DMS 273 treated with DMSO at 0.1 percent for 48 hours (cell line): Measurements from ENCODE around the gene BCHE.
"Not testable (repeated sequence)": the region's sequence is repeated elsewhere in the genome, so short reads cannot be mapped to it uniquely, and the experiment has no call there.

Source experiments
- DNase-seq: peaks from one replicate; lab custom pipeline; 2025; lab: John Stamatoyannopoulos, UW

Gene BCHE

DNA sequence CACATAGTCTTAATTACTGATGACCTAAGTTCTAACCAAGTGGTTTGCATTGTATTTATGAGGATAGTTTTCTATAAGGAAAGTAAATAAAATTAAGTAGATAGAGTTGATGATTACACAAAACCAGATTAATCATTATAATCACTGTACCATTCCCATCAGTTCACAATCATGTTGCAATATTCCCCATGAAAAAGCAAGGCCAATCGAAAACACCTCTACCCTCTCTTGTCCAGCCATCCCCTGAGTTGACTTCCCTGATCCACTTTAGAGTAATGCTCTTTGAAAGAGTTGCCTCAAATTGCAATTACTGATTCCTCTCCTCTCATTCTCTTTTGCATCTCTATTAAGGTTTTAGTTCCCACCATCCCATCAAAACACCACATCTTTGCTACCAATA, 21.0 kb downstream of the BCHE start:
- DNase-seq: no peak

DNA sequence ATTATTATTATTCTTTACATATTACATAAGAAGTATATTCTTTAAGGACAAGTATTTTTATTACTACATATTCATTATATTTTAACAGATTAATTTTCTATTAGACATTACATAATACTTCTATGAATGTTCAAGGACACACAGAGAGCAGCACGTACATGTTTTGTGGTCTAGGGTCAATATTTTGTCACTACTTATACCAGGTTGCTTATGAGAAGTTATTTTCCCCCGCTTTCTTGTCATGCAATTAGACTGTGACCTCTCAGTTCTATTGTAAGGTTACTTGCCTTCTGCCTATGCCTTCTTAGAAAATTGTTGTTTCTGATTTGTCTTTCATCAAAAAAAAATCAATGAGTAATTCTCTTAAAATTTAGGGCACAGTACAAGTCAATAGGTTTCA, 21.5 kb downstream of the BCHE start:
- DNase-seq: no peak

DNA sequence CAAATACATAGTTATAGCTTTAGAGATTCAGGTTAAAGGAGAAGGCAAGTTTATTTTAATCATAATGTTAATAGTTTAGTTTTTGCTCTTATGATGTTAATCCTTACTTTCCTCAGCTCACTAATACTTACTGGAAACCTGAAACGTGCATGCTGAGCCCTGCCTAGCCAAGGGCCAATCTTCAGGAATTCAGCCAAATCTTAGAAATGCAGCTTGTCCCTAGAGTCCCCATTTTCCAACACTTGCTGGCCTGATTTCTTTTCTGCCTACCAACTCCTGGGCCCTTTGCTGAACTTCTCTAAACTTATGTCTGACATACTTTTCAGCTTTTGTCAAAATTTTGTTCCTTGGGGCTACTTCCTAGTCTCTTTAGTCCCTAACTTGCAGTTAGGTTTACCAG, 22.8 kb downstream of the BCHE start:
- no peak for DNase-seq

DNA sequence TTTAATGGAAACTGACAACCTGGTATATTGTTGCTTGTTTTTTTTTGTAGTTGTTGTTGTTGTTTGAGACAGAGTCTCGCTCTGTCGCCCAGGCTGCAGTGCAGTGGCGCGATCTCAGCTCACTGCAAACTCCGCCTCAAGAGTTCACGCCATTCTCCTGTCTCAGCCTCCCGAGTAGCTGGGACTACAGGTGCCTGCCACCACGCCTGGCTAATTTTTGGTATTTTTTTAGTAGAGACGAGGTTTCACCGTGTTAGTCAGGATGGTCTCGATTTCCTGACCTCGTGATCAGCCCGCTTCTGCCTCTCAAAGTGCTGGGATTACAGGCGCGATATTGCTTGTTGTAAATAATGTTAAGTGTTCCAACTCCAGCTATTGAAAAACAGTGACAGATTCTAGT, 29.3 kb downstream of the BCHE start:
- DNase-seq: not testable (repeated sequence)

DNA sequence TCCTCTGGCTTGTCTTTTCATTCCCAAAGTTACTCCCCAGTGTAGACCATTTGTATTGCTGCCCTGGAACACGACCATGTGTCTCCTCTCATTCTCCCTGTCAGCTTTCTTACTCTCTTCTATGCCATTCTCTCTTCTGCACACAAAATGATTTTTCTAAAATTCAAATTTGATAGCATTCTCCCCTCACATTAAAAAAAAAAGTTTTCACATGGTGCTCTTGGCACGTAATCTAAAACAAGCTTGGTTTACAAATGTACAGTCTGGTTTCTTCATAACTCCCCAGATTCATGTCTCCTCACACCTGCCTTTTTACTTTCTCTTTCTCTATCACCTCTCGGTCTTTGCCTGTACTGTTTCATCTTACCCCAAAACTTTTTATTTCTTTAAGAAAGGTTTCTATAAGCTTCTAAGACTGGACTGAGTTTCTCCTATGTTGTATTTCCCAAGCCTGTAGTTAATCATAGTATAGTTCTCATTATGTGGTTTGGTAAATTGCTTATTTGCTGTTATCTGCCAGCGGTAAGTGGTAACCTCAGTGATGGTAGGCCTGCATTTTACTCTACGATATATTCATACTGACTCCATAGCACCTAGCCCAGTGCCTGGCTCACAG, 31.2 kb downstream of the BCHE start:
- DNase-seq: no peak

DNA sequence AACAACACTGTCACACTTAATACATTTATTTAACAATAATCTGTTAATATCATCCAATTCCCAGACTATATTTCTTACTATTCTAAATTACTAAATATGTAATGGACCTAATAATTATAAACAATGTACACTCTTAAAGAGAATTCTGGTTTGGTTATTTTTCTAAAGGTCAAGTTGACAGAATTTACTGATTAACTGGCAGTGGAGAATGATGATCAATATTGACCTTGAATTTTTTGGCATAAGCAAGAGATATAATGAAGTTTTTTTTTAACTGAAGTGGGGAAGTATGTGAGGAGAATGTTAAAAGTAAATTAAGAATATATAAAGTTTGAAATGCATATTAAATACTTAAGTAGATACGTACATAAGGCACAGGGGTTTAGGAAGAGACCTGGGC, 33.8 kb downstream of the BCHE start:
- no peak for DNase-seq

DNA sequence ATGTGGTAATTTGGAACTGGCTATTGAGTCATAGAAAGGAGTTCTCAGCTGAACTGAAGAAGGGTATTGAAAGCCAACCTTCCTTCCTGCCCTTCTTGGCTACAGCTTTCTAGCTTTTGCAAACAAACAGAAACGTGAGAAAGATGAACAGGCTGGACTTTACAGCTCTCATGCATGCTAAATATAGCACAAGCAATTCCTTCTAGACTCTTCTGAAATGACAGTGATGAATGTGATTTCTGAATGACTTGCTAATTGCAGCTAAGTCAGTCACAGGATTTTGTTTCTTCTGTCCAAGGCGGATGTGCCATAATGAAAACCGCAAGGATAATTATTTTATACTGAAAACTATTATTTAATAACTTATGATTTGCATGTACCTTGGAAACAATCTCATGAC, 36.3 kb downstream of the BCHE start:
- DNase-seq: no peak

DNA sequence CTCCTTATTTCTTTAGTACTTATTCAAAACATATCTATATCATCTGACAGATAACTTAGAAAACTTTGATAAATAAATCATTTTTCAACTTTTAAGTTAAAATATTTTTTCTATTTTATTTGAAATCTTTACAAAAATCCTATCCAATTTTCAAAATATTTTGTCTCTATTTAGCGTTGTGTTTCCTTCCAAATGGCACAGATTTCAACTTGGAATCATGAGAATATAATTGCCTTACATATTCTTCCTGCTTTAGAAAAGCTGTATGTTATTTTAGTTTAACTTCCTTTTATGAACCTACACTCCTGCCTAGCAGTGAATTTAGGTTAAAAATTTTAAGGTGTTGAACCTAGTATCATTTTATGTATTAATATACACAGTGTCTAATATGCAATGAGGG, 38.2 kb downstream of the BCHE start:
- DNase-seq: no peak

DNA sequence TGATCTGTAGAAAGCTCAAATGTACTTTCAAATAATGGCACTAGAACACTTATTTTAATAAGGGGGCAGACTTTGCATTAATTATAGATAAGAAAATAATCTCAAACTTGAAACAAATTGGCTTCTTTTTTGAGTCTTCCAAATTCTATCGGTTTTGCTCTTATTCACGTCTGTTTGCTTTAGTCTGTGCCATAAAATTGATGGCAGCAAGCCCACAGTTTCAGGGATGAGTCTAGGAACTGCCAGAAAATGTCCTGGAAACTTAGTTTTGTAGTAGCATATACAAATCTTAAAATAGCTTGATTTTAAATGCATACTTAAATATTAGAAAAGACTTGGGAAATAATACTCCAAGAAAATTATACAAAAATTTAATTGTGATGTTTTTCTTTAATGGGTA, 39.7 kb downstream of the BCHE start:
- DNase-seq: no peak

DNA sequence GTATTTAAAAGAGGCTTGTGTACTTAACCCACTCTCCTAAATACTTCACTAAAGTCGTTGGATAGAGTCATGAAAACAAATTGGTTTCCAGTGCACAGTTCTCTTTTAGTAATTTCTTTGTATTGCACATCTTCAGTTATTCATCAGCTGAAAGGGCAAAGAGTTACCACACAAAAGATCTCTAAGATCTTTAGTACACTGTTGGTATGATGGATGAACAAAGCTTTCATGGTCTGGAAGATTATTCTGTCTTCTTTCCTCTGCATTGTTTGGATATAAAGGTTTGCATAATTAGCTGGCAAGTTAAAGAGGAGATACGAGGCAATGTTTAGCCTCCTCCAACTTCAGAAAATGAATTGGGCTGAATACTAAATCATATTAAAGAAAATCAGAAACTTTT, 40.5 kb downstream of the BCHE start:
- DNase-seq: no peak

DNA sequence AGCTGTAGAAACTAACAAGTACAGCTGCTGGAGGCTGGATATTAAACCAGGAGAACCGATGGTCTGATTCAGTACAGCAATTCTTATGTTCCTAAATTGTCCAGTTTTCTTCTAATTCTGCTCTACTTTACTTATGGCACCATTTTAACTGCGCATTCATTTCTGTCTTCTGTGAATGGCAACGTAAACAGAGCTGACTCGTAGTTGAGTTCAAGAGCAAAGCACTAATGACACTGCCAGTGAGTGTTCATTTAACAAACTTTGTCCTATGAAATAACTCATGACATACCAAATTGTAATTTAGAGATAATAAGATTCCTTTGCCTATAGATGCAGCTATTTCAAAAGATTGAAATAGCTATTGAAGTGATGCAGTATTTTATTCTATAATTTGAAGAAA, 48.7 kb downstream of the BCHE start:
- DNase-seq: no peak

DNA sequence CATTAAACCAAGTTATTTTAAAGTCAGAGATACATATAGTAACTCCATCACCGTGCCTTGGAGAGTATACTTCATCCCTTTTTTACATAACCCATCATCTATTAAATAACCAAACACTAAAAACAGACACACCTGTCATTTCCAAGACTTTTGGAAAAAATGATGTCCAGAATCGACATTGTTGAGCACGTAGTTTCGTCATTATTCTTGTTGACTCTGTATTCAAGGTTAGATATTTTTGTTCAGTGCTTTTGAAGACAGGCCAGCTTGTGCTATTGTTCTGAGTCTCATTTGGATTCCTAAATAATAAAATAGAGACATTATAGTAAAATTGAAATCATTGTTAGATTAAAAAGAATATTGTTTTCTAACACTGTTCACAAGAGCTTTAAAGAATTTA, 51.2 kb downstream of the BCHE start:
- DNase-seq: no peak

DNA sequence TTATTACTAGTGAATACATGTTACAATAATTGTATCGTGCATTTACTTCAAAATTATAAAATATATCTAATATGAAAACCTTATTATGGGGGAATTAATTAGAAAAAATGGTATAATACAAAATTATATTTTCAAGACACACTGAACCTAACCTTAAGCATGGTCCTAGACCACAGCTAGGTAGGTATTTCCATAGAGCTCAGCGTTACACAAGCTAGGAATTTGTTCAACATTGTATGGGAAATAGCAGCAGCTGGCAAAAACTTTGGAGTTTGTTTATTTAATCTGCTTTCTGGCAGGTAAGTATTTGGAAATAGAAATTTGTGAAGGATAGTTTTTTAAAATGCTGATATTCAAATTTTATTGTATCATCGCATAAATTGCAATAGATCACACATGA, 52.9 kb downstream of the BCHE start:
- no peak for DNase-seq

DNA sequence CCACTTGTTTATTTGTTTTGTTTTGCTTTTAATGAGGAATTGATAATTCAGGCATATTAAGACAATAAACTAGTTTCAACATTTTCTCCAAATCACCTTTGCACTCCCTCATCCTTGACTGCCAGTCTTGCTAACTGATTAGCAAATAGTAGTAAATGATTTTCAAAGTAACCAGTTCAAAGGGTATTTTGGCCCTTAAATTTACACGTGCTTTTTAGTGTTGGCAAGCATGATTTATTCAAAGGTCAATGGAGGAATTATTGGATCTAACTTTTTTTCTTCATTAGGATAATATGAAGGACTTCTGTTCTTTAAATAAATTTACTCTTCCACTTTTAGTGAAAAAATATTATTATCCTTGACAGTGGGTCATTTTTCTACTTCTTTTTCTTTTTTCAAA, 53.8 kb downstream of the BCHE start:
- no peak for DNase-seq

DNA sequence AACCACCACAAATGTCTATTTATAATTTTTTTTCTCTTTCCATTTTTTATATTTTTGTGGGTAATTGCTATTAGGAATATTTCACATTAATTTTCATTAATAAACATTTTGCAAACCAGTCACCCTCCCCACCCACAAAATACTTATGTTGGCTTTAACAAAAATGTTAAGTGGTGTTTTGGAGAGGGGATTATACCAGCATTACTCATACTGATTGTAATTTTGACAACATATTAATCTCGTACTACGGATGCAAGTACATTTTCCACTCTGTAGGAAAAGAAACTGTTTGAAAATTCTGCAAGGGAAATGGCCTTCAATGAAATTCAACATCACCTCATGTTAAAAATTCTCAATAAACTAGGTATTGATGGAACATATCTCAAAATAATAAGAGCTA, 58.3 kb downstream of the BCHE start:
- DNase-seq: no peak

DNA sequence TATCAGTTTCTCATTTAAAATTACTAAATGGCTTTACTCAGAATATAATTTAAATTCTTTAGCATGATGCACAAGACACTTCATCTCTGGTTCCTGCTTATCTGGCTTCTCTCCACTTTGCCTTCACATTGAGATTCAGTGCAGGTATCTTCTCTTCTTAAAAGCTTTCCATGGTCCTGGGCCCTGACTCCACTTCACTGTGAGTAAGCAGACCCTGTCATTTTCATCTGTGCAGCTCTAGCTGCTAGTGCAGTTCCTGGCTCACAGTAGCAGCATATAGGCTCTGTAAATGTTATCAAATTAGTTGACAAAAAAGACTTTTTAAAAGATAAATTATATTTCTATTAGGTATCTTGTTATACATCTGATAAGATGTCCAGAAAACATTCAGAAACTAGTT, 58.8 kb downstream of the BCHE start:
- no peak for DNase-seq

DNA sequence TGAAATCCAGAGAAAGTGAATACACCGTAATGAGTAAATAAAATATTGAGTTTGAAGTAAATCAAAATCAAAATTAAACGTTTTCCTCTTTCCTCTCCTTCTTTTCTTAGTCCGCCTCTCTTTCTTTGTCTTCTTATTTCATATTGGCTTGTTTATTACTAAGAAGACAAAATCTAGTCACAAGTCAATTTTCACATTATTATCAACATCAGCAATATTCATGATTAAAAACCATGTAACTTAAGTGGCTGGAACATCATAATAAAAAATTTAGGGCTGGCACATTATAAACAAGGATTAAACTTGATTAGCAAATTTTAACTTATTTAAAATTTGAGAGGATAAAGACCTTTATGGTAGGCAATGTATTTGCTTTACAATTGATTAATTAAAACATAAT, 61.4 kb downstream of the BCHE start:
- no peak for DNase-seq

DNA sequence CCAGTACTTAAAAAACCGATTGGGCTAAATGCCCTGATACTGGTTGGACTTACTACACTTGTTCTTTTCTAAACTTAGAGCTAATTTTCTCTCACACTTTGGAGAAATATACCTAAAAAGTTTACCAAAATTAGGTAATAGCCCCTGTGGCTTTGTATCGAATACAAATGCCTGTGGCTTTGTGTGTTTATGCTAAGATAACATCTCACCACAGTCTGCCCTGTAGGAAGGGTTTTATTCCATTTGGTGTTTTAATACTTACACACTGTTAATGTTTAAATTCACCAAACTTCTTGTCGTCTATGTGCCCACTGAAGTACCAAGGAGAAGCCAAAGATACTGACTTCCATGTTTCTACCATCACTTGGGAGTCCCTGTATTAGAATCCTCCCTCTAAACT, 66.4 kb downstream of the BCHE start:
- DNase-seq: no peak

DNA sequence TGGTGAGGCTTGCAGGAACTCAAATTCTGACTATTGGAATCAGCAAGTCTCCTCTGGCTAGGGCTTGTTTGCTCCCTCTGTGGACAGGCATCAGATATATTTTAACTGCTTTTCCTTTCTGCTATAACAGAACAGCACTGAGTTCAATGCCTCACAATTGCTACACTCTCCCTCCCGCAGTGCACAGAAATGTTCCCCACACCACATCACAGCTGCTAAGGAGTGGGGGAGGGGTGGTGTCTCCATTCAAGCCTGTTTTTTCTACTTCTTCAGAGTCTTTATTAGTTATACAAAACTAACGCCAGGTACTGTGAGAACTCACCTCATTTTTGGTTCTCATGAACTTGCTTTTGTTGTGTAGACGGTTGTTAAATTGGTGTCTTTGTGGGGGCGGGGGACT, 68.5 kb downstream of the BCHE start:
- no peak for DNase-seq

DNA sequence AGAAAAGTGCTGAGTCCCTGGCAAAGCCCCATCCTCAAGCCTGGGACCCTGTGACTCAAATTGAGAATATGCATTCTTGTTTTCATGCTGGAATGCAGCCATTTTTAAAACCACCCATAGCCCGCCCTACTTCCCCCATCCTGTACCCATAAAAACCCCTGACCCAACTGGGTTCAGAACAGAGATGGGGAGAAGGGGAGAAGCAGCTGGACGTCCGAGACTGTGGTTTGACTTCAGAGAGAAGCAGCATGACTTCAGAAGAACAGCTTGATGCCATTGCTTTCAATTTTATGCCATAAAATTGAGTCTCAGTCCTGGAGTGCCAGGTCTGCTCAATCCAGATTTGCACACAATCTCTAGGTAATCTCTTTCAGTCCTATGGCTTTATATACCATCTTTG, 78.2 kb downstream of the BCHE start:
- no peak for DNase-seq

DNA sequence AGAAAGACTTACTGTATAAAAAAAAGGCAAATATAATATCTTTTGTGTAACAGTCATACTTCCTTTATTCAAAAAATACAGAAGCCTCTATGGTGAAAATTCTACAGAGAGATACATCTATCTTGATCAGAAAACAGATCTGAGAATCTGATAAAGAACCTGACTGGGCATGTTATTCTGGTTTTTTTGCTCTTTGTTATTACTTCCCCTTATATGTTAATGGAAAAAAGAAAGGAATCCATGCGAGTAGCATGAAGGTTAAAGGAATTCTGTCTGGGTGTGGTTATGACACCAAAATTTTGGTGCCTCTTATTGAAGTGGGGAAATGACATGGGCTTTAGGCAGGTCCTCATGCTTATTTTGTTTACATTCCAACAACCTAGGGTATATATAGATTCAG, 81.7 kb downstream of the BCHE start:
- no peak for DNase-seq

DNA sequence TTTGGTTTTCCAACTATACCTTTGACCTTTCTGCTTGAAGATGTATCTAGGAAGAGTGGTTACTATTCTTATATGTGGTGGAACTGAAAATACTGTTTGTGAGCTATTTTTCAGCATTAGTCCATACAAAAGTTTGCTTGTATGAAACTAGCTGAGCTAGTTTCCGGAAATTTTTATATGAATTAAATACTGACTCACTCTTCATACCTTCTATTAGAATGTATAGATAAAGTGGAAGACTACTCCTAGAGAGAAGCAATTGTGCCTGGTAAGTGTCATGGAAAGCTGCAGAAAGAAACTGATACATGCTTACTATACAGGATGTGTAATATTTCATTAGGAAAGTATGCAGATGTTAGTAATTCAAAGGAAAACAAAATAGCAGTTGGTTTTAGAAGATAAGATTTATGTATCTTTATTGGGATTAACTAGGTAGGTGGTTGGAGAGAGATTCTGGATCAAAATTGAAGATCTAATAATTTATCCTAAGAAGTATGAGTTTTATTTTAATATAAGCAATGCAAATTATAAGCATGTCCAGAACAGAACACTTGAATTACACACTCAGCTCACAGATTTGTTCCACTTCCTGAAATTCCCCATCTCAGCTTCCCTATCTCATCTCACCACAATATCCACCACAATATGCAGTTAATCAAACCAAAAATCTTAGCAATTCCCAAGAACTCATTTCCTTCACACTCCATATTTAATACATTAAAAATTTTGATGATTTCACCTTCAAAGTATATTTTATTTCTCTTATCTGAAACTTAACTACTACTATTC, 82.8 kb downstream of the BCHE start:
- no peak for DNase-seq

DNA sequence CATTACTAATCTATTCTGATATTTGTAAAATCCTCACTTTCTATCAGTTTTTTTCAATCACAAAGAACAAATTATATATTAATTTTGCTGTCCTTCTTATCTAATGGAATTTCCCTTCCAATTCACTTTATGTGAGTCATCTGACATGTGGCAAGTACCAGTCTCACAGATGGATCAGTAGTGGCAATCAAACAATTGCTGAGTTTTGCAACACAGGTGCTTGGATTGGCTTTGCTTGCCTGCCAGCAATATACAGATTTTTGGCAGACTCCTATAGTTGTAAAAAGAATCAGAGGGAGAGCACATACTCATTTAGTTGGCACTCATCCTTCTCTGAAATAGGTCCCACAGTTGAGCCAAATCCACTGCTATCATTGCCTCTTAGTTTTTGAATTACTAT, 83.7 kb downstream of the BCHE start:
- DNase-seq: no peak

DNA sequence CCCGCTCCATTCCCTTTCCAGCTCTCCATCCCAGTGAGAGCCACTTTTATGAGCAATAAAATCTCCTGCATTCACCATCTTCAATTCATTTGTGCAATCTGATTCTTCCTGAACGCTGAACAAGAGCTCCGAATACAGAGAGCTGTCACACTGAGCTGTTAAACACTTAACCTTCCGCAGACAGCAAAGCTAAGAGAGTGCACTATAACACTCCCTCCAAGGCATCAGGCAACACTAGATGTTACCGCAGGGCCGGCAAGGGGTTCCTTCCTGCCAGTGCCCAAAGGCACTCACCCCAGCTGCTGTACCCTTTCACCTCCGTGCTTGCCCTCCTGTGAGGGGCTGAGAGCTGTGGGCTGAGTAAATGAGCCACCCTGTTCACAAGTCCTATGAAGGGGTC, 85.6 kb downstream of the BCHE start:
- no peak for DNase-seq
